Urothelium cell line (cell line): ENCODE data around the gene CRHR2.
A peak's percentile ranks its signal among the peaks of the same experiment; 100 is the strongest.
"Not testable (repeated sequence)": the region's sequence is repeated elsewhere in the genome, so short reads cannot be mapped to it uniquely, and the experiment has no call there.

Experiments
- DNase-seq: peaks from one replicate; pipeline ENCODE4 v3.0.0; 2011; ENCODE audit warnings: low spot score, mixed read lengths
- FAIRE-seq: peaks from 2 replicates; lab custom pipeline; 2011; peaks lifted over from hg19 to GRCh38; lab: Jason Lieb, UNC

Gene CRHR2

GRCh38 chr7:30682212-30683083 is at the start of gene CRHR2:
TSS of gene CRHR2 (minus strand) at chr7:30682456. CDS start at chr7:30682280, 176 bp downstream.
- no peak for FAIRE-seq
- DNase-seq = peak; percentile 39

DNA sequence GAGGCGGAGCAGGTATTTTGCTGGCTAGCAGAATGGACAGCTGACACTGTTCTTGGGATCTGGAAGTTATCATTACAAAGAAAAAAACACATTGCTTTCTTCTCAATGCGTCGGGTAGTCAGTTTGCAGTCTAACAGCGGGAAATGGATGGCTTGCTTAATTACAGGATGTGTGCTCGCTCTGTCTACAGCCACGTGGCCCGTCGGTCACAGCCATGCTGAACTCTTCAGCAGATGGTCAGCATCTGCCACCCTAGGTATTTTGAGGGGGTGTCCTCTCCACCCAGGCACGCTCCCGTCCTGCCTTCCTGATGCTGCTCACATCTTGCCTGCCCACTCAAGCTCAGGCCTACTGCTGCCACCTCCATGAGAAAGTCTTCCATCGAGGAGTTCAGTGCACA is 49.3 kb upstream of the CRHR2 start:
- FAIRE-seq (peak; percentile 87), DNase-seq (no peak)

GRCh38 chr7:30730996-30731395 is 48.7 kb upstream of the CRHR2 start:
- FAIRE-seq = no peak
- no peak for DNase-seq

- FAIRE-seq = no peak
- no peak for DNase-seq
Observed at GRCh38 chr7:30730097-30730496, 47.8 kb upstream of the CRHR2 start.

DNA sequence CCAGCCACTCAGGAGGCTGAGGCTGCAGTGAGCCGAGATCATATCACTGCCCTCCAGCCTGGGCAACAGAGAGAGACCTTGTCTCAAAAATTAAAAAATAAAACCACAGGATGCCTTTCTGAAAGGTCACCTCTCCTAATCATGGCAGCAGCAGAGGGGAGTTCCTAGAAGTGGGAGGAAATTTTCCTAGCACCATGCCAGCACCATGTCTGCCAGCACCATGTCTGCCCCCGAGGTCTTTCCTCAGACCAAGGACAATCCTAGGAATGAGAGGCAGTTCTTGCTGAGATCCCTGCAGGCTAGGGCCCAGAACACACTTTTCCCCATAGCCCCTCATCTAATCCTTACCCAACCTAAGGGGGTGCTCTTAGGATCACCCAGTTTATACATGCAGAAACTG is 47.4 kb upstream of the CRHR2 start:
- no peak for FAIRE-seq
- DNase-seq = no peak

DNA sequence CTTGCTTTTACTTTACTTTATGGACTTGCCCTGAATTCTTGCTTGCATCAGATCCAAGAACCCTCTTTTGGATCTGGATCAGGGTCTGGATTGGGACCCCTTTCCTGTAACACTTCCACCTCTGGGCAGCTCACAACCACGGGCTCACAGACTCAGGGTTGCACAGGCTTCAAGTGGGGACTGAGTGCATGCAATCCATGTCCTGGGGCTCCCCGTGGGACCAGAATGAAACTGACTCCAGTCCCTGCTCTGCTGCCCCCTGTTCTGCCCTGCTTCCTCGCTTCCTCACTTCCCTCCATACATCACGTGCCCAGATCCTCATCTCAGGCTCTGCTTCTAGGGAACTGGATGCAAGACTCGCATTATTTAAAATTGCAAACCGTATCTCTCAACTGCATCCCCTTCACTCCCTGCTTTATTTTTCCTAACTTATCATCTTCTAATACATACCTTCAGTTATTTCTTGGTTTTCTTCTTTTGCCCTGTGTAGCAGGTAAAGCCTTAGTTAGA is 46.4 kb upstream of the CRHR2 start:
- no peak for DNase-seq
- FAIRE-seq = no peak

DNA sequence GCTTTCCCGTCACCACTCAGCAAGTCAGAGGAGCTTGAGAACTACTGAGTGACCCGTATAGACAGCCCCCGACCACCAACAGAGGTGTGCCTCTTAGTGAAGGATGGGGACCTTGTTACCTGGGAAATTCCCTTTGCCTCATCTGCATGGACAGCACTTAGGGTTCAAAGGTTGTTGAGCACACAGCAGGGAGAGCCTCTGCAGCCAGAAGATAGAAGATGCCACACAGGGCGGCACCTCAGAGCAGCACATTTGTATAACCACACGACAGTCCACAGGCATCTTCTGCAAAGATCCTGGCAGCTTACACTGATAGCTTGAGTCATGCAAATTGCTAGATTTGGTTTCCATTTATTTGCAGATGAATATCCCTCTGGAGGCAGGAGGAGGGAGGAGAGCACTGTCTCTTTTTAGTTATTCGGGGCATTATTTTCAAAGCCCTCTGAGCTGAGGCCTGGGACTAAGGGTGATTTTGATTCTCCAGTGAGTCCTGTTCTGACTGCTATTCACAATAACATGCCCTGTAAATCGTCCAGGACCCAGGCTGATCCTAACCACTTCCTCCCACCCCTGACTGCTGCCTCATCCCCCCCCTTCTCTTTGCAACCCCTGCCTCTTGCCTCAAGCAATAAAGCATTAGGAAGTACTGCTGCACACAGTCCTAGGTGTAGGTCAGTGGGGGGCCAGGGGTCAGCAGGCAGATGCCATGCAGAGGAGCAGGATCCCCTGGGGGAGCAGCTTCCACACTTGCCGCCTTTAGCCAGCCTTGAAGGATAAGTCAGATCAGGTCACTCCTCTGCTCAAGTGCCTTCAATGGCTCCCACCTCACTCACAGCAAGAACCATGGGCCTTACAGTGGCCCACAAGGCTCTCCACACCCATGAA is 45.0 kb upstream of the CRHR2 start:
- DNase-seq (no peak), FAIRE-seq (peak; percentile 81)

- DNase-seq = no peak
- FAIRE-seq = no peak
Observed at GRCh38 chr7:30726296-30727006, 44.2 kb upstream of the CRHR2 start.

- no peak for FAIRE-seq
Observed at GRCh38 chr7:30723776-30724175, 41.5 kb upstream of the CRHR2 start.

DNA sequence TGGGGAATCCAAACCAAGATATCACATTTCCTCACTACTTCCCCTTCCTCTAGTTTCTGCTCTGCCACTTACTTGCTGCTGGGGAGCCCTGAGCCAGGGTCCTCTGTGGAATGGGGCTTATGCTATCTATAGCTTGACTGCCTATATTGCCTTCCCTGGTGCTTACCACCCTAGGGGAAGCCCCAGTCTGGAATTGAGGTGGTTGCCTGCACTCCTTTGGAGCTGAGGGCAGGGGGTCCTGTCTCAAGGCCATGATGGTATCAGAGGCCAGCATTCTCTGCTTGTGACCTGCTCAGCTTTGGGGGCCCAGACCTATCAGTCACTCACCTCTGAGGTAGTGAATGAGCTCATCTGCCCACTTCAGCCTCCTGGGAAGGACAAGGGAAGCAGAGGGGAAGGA is 40.4 kb upstream of the CRHR2 start:
- FAIRE-seq (no peak), DNase-seq (no peak)

More at GRCh38 chr7:30723776-30724175, 41.5 kb upstream of the CRHR2 start:
- no peak for DNase-seq

- FAIRE-seq (peak; percentile 46), DNase-seq (no peak)
Observed at GRCh38 chr7:30722187-30722586, 39.9 kb upstream of the CRHR2 start.

DNA sequence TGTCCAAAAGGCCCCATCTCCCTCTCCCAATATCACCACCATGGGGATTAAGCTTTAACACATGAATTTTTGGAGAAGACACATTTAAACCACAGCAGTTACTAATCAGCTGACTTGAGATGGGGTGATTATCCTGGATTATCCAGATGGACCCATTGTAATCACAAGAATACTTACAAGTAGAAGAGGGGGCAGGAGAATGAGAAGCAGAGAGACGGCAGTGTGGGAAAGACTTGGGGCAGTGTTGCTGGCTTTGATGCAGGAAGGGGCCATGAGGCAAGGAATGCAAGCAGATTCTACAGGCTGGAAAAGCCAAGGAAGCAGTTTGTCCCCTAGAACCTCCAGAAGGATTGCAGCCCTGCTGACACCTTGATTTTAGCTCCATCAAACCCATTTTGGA is 39.0 kb upstream of the CRHR2 start:
- no peak for FAIRE-seq
- no peak for DNase-seq

GRCh38 chr7:30719434-30719833 is 37.2 kb upstream of the CRHR2 start:
- not testable (repeated sequence) for FAIRE-seq, DNase-seq

- peak; percentile 86 for FAIRE-seq
Observed at GRCh38 chr7:30717181-30717580, 34.9 kb upstream of the CRHR2 start.

DNA sequence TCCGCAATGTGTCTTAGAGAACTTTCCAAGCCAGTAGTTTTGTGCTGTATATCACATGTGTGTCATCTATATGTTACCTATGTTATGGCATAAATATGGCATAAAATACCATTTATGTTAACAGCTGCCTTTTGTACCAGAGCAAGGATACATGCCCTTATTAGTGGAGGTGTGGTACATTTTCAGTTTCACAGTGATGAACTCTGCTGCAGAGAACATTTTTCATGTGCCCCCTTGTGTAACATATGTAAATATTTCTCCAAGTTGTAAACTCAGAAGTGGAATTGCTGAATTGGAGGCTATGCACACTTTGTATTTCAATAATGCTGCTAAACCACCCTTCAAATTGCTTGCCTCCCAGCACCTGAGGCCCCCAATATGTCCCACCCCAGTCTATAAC is 31.9 kb upstream of the CRHR2 start:
- DNase-seq (no peak), FAIRE-seq (no peak)

More at GRCh38 chr7:30717181-30717580, 34.9 kb upstream of the CRHR2 start:
- peak; percentile 67 for DNase-seq

GRCh38 chr7:30713392-30713791 is 31.1 kb upstream of the CRHR2 start:
- peak; percentile 63 for FAIRE-seq
- no peak for DNase-seq

DNA sequence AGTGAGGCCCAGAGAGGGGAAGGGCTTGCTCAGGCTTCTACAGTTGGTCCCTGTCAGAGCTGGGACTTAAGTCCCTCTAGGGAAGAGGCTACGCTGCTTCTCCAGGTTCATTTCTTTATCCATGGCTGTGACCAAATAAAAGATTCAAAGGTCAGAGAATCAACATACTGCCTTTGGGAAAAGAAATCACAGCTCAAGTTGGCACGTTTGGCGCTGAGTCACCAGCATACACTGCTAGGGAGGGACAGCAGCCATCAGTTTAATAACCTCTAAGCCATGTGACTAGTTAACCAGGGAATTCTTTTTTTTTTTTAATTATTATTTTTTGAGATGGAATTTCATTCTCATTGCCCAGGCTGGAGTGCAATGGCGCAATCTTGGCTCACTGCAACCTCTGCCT is 28.4 kb upstream of the CRHR2 start:
- FAIRE-seq (no peak), DNase-seq (no peak)

DNA sequence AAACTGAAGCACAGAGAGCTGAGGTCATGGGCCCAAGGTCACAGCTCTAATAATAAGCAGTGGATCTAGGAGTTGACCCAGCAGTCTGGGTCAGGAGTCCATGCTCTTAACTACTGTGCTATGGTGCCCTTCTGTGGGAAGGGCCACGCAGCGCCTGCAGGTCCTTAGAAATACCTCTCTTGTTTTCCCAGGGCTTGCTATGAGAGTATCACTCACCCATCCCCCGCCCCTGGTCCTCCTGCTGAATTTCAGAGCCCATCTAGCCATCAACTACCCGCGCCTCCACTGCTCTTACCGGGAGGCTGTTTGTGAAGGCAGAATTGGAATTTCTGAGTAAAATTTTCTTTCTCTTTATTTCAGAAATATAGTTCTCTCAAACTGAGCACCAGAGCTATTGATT is 27.3 kb upstream of the CRHR2 start:
- FAIRE-seq = no peak
- DNase-seq = no peak

DNA sequence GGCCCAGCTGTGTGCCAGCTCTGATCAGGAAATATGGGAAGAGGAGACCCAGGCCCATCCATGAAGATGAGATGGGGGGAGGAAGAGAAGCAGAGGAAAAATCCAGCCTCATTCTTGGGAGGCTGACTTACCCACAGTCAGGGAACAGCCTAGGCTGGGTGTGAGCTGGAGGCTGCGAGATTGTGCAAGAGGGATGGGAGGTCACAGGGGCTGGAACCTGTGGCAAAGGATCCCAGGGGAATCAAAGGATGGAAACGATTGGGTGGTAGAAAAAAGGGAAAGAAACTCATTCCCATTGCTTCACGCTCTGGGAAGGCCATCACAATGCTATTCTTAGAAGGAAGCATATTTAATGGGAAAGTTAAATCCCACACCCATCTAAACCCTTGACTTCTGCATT is 26.7 kb upstream of the CRHR2 start:
- DNase-seq = no peak
- no peak for FAIRE-seq

DNA sequence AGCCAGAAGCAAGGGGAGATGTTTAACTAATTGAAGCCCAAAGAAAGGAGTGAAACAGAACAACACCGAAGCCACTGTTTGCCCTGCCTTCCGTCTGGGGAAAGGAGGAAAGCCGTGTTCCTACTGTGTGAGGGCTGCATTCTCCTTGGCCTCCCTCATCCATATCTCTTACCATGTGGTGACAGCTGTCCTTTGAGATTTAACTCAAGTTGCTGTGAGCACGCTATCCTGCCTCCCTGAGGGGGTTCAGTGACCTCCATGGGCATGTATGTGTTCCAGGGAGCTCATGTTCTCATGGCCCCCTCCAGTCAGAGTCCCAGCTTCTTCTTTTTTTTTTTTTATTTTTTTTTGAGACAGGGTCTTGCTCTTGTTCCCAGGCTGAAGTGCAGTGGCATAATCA is 26.2 kb upstream of the CRHR2 start:
- FAIRE-seq (peak; percentile 40), DNase-seq (no peak)
